Gastroesophageal sphincter (tissue), 4 donors: ENCODE results near the gene DTNBP1. TPM values are rescaled to one million over a fixed set of nuclear protein-coding genes. Genes with fewer than 3 reads are reported as not detected.

Experiments
- ATAC-seq: fragments of 150-250 bp; one replicate; pipeline ENCODE4 v1.9.1; 2016; ENCODE audit warnings: mild to moderate bottlenecking, moderate library complexity
- H3K27ac ChIP-seq, 4 donors: fragments of 200-600 bp; sonication (generic) in 3 of 4; 1 replicate in 3 of 4; 2 replicates in 1 of 4; pipeline ENCODE4 v1.5.1; 2016 to 2019
- H3K27me3 ChIP-seq: fragments of 200-600 bp; sonication (generic); one replicate; pipeline ENCODE4 v1.5.1; 2019
- H3K36me3 ChIP-seq, 2 donors: fragments of 200-600 bp; sonication (generic); one replicate each; pipeline ENCODE4 v1.5.1; 2019; ENCODE audit warnings: control low read depth in 1 of 2
- H3K4me1 ChIP-seq, 3 donors: fragments of 200-600 bp; sonication (generic); 1 replicate in 2 of 3; 2 replicates in 1 of 3; pipeline ENCODE4 v1.5.1; 2016 to 2019; ENCODE audit warnings: control low read depth in 2 of 3
- H3K4me3 ChIP-seq, 2 donors: fragments of 200-600 bp; sonication (generic); one replicate each; pipeline ENCODE4 v1.5.1; 2019; ENCODE audit warnings: mild to moderate bottlenecking in 1 of 2, moderate library complexity in 1 of 2
- H3K9me3 ChIP-seq, 3 donors: fragments of 200-600 bp; sonication (generic); one replicate each; pipeline ENCODE4 v1.5.1; 2017 to 2019; ENCODE audit warnings: control low read depth in 2 of 3
- EP300 ChIP-seq: sonication (generic); formaldehyde crosslinking; IDR thresholded peaks from one replicate; pipeline ENCODE4 v1.6.1; 2017; ENCODE audit warnings: antibody characterized with exemption, mild to moderate bottlenecking
- POLR2A ChIP-seq, 2 donors: fragments of 450-650 bp; IDR thresholded peaks; one replicate each; pipeline ENCODE4 v1.6.1; 2017; ENCODE audit warnings: antibody characterized with exemption in 2 of 2, mild to moderate bottlenecking in 2 of 2, moderate library complexity in 1 of 2
- POLR2AphosphoS5 ChIP-seq: sonication (generic); formaldehyde crosslinking; IDR thresholded peaks from one replicate; pipeline ENCODE4 v1.6.1; 2017; ENCODE audit warnings: antibody characterized with exemption
- WGBS, 2 donors: methylation state at CpG; one replicate each; pipeline ENCODE4 v1.1.5; 2018; ENCODE audit warnings: low coverage in 1 of 2; 5-methylcytosine and 5-hydroxymethylcytosine counted together
- total RNA-seq, 4 donors: library from RNA; depleted of rRNA; stranded (reverse); fragments of >200 nt; gene quantifications; one replicate each; pipeline ENCODE4 v1.1.0, GENCODE V29; 2016
- TF ChIP-seq, protein P1 (sequence below), 4 experiments: fragments of 200-600 bp in 2 of 4; fragments of 450-650 bp in 2 of 4; sonication (generic) in 1 of 4; IDR thresholded peaks; one replicate each; pipeline ENCODE4 v1.5.1; 2017 to 2019; ENCODE audit warnings: antibody characterized with exemption in 4 of 4, mild to moderate bottlenecking in 2 of 4, moderate library complexity in 2 of 4

Gene DTNBP1
- total RNA-seq, 4 donors from 2014 or later: 14.4 to 20.2 (median 16.9) TPM

DNA sequence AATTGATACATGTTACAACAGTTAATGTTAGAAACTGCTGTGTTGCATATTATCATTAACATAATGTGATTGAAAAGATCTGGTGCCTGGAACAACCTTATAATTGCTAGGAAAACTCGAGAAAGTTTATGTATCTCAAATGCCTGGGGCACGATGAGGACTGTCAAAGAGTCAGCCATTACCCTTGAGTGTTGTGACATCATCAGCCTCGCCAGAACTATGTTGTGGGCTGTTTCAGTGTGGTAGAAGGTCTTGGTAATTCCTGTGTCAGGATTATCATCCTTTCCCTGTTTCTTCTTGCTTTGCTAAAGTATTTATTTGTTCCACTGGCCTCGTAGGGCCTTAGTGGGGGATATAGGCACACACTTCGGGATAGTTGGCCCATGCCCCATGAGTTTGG lies 185.1 kb downstream of the DTNBP1 start:
- Histone ChIP-seq H3K9me3 (no peaks in the 10 kb centered on the region), H3K4me1 (peaks cover 8 to 79% (median 12%) of the 10 kb centered on the region in 3 donors), H3K27ac (peak overlapping the region in 1 of 4 donors; percentile 63), H3K27me3 (no peaks in the 10 kb centered on the region), H3K36me3 (no peaks in the 10 kb centered on the region), H3K4me3 (no peak overlapping the region)
- no peak for ATAC-seq
- WGBS, 2 donors: 38 to 70% methylated on average over 4 to 5 of the region's 5 CpGs
- TF ChIP-seq EP300: no peak
- no peak for TF ChIP-seq POLR2AphosphoS5
- TF ChIP-seq, protein P1, sequence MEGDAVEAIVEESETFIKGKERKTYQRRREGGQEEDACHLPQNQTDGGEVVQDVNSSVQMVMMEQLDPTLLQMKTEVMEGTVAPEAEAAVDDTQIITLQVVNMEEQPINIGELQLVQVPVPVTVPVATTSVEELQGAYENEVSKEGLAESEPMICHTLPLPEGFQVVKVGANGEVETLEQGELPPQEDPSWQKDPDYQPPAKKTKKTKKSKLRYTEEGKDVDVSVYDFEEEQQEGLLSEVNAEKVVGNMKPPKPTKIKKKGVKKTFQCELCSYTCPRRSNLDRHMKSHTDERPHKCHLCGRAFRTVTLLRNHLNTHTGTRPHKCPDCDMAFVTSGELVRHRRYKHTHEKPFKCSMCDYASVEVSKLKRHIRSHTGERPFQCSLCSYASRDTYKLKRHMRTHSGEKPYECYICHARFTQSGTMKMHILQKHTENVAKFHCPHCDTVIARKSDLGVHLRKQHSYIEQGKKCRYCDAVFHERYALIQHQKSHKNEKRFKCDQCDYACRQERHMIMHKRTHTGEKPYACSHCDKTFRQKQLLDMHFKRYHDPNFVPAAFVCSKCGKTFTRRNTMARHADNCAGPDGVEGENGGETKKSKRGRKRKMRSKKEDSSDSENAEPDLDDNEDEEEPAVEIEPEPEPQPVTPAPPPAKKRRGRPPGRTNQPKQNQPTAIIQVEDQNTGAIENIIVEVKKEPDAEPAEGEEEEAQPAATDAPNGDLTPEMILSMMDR (IDR thresholded peaks at IDR 0.05): no peak
- TF ChIP-seq POLR2A (IDR thresholded peaks at IDR 0.05): no peak

GRCh38 chr6:15476631-15477380 lies 186.0 kb downstream of the DTNBP1 start:
- Histone ChIP-seq H3K4me3 (no peak overlapping the region), H3K36me3 (no peaks in the 10 kb centered on the region), H3K27me3 (no peaks in the 10 kb centered on the region), H3K27ac (peak overlapping the region; percentile 38 to 67 (median 60)), H3K4me1 (peaks cover 8 to 79% (median 12%) of the 10 kb centered on the region in 3 donors), H3K9me3 (no peaks in the 10 kb centered on the region)
- WGBS, 2 donors: 6 to 28% methylated on average over 5 to 6 of the region's 7 CpGs
- TF ChIP-seq EP300 (no peak), POLR2A (IDR thresholded peaks at IDR 0.05) (no peak), POLR2AphosphoS5 (peak; percentile 38)
- ATAC-seq: peak; percentile 8

DNA sequence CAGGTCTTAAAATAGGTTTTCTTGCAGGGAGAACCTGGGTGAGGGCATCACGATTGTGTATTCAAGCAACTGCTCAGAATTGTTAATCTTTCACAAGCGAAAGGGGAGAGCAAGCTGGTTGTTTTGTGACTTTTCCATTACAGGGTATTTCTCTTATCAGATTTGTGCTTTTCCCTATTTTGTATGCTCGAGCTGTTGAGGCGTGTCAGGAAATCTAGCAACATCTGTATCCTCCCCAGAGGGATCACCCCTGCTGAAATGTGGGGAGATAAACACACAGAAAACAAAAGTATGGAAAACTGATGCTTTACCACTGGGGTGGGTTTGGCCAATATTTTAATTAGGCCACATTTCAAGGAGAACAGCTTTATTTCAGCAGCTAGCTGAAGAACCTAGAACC lies 187.0 kb downstream of the DTNBP1 start:
- Histone ChIP-seq H3K9me3 (no peaks in the 10 kb centered on the region), H3K27ac (peak overlapping the region in 3 of 4 donors; percentile 38 to 63 (median 58)), H3K4me1 (peaks cover 8 to 70% (median 12%) of the 10 kb centered on the region in 3 donors), H3K4me3 (no peak overlapping the region), H3K36me3 (no peaks in the 10 kb centered on the region), H3K27me3 (no peaks in the 10 kb centered on the region)
- ATAC-seq: no peak
- TF ChIP-seq, protein P1 (IDR thresholded peaks at IDR 0.05): no peak
- TF ChIP-seq POLR2A (IDR thresholded peaks at IDR 0.05): no peak
- TF ChIP-seq POLR2AphosphoS5: no peak
- 81 to 88% methylated on average over 3 to 4 of the region's 4 CpGs for WGBS, 2 donors

DNA sequence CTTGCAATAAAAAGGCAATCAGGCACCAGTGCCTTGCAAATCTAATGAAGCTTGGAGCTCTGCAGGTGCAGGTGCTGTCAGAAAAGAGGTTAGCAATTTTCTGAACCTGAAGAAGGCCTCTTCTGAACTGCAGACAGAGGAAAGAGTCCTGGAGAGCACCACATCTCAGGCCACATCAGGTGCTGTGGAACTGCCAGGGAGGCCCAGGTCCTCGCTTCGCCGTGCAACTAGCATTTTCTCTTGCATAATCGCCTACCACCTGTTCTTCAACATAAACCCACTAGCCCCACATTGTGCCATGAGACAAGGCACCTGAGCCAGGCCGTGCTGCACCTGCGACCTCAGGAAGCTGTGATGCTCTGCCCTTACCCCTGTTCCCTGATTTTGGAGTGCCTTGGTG lies 187.6 kb downstream of the DTNBP1 start:
- H3K36me3 ChIP-seq: peaks cover 0 to 3% of the 10 kb centered on the region in 2 donors
- H3K27me3 ChIP-seq: no peaks in the 10 kb centered on the region
- H3K27ac ChIP-seq: peak overlapping the region in 1 of 4 donors; percentile 63
- TF ChIP-seq POLR2A (IDR thresholded peaks at IDR 0.05) (no peak), EP300 (no peak), POLR2AphosphoS5 (no peak)
- TF ChIP-seq, protein P1 (IDR thresholded peaks at IDR 0.05): no peak
- ATAC-seq: no peak
- 65% methylated on average over 4 of the region's 6 CpGs; no CpG with 5 or more reads in 1 of the 2 donors for WGBS, 2 donors
- H3K9me3 ChIP-seq: no peaks in the 10 kb centered on the region
- H3K4me1 ChIP-seq: peaks cover 8 to 64% (median 12%) of the 10 kb centered on the region in 3 donors
- H3K4me3 ChIP-seq: no peak overlapping the region

GRCh38 chr6:15474196-15474595 lies 188.6 kb downstream of the DTNBP1 start:
- H3K27me3 ChIP-seq: no peaks in the 10 kb centered on the region
- no peak overlapping the region for H3K4me3 ChIP-seq
- H3K36me3 ChIP-seq: peaks cover 0 to 13% of the 10 kb centered on the region in 2 donors
- peak overlapping the region in 3 of 4 donors; percentile 22 to 60 (median 48) for H3K27ac ChIP-seq
- peak; percentile 34 for TF ChIP-seq POLR2AphosphoS5
- no peak for TF ChIP-seq POLR2A (IDR thresholded peaks at IDR 0.05)
- H3K4me1 ChIP-seq: peaks cover 8 to 54% (median 12%) of the 10 kb centered on the region in 3 donors
- whole genome bisulfite sequencing, 2 donors: 62 to 66% methylated on average over 2 of the region's 2 CpGs
- no peak for ATAC-seq
- H3K9me3 ChIP-seq: no peaks in the 10 kb centered on the region
